Activated T-cell treated with anti-CD3 and anti-CD28 coated beads, Interleukin-2, amount 50 U/mL, for 1 hour (primary cell): ENCODE measurements around the gene RNF157.

Source experiments
- DNase-seq: peaks from one replicate; pipeline ENCODE4 v3.0.0-alpha.2; 2020

The RNF157 gene

DNA sequence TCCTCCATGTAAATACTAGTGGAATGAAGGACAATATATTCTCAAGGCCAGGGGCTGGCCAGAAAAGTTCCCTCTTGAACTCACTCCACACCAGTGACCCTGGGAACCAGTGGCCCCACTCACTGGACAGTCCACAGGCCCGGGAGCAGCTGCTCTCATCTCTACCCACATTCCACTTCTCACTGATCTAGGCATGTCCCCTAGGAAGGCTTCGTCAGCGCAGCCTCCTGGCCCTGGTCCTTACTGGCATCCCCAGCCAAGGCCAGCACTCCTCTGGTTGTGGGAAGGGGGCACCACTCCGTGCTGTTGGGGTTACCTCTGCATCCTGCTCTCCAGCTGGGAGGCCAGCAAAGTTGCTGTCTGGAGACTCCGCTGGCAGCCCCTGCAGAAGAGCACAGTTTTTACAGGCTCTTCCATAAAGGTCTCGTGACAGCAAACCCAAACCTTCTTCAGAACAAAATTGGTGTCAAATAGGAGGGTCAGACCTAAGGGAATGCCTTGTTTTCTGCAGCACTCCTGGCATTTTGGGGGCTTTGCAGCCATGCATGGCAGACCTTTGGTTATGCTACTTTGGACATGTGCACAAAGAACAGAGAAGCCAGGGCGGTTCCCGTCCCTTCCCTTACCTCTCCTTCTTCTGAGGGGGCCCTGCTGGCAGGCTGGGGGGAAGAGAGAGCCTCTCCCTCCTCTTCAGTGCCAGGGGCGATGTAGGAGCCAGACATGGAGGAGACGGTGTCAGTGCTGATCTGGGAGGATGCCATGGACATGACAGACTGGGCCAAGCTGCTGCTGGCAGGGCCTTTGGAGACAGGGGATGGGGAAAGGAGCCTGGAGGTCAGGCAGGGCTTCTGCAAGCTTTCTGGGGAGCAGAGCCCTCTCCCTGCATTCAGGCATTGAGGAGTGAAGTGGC lies 85.1 kb downstream of the RNF157 start:
- DNase-seq, result peak; percentile 14

DNA sequence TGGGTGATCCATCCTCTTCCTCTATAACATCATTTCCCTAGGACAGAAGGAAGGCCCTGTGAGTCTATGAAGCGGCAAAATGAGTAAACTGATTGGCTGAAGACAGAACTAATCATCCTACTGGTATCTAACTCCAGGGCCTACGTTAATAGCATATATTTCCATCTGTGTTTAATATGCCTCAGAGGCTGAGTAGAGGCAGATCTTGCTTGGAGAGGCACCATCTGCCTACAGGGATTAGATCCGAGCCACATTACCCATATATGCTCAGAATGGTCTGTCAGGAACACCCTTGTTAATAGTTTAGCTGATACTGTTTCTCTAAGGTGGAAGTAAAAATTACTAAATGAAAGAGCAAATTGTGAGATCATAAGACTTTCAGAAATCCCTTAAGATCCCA lies 86.0 kb downstream of the RNF157 start:
- no peak for DNase-seq

GRCh38 chr17:76153640-76154039 lies 86.7 kb downstream of the RNF157 start:
- DNase-seq, result no peak

GRCh38 chr17:76153202-76153601 lies 87.1 kb downstream of the RNF157 start:
- DNase-seq, result peak; percentile 13

- peak; percentile 16 for DNase-seq
Observed at GRCh38 chr17:76152591-76152990, 87.7 kb downstream of the RNF157 start.

DNA sequence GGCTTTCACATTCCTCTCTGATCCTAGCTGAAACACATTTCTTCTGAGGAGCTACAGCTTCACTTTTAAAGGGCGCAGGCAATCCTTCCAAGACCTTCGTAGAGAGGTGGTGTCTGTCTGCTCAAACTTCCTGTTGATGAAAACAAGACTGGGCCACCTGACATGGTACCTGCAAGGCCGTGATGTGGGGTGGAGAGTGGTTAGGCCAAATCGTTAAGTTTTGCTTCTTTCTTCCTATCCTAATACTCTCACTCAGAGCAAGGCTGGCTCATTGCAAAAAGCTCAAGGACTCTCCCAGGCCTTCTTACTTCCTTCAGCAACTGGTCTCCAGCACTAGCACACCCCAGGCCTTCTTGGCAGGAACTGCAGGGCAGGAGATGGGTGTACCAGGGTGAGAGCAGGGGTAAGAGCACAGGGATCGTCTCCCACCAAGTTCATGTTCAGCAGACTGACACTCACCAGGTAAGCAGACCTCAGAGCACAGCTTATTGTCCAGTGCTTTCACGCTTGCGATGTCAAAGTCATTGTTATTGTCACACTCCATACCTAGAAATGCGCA lies 88.3 kb downstream of the RNF157 start:
- DNase-seq, result peak; percentile 32

GRCh38 chr17:76150712-76151622 lies 89.3 kb downstream of the RNF157 start:
- DNase-seq, result peak; percentile 12

DNA sequence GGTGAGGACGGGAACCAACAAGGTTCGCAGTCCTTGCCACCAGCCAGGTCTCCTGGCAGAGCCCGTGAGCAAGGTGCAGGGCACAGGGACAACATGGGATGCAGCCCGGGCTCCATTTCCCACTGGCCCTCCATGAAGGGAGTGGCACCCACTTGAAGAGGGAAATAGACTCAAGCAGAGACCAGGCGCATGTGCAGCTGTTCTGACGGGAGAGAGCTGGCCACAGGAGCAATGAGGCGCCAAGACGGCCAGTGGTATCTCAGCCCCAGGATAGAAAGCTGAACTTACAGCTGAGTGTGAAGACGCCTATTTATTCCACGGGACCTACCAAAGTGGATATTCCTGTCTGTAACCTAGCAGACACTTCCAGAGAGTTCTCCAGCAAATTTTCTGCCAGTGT lies 91.1 kb downstream of the RNF157 start:
- DNase-seq, result no peak

GRCh38 chr17:76148015-76148326 lies 92.3 kb downstream of the RNF157 start:
- no peak for DNase-seq

- DNase-seq, result no peak
Observed at GRCh38 chr17:76147211-76148014, 92.9 kb downstream of the RNF157 start.

GRCh38 chr17:76146053-76146851 lies 94.0 kb downstream of the RNF157 start:
- DNase-seq, result no peak

DNA sequence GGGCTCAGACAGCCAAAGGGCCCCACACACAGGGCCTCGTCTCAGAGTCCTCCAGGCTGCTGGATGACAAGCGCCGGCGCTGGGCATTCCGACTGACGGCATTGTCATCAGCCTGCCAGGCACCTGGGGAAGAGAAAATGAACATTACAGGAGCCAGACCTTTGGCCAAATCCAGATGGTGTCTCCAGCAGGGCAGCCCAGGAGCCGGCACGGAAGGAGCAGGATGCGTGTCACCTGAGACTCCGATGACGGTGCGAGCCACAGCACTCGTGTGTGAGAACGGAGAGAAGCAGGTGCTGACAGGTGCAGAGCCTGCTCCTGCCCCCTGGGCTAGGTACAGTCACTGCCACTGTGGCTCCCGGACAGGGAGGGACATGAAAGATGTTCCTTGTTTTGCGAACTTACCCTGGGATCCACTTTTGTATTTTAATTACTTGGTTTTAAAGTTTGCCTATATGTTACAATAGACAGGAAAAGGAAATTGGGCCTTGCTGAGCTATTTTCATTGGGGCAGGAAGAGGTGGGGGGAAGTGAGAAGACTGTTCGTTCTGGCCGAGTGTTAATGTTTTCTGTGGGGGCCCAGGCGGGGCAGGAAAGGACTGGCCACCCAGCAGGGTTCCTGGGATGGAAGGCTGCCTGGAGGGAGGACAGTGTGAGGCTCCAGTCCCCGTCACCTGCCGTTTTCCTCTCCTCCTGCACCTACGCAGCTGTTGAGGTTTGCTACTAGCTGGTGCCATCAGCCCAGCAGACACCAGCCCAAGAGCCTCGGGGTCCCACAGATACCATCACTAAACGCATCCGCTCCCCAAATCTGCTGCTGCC lies 94.9 kb downstream of the RNF157 start:
- peak; percentile 65 for DNase-seq

DNA sequence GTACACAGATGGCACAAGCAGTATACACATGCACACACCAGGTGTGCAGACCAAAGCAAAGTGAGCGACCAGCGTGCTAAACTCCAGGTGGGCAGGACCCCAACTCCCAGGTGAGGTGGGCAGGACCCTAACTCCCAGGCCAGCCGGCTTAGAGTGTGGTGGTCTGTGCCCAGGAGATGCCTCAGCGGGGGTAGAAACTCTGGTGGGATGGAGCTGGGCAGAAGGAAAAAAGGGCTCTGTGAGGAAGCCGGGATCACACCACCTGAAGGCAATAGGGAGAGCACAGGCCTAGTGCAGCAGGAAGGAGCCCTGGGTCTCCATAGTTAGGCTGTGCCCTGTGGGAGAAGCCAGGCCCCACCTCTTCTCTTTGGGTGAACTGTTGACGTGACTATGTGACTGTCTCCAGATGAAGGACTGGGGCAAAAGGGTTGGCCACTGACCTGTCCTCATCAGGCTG lies 97.7 kb downstream of the RNF157 start:
- no peak for DNase-seq

GRCh38 chr17:76142039-76142584 lies 98.2 kb downstream of the RNF157 start:
- DNase-seq, result no peak

DNA sequence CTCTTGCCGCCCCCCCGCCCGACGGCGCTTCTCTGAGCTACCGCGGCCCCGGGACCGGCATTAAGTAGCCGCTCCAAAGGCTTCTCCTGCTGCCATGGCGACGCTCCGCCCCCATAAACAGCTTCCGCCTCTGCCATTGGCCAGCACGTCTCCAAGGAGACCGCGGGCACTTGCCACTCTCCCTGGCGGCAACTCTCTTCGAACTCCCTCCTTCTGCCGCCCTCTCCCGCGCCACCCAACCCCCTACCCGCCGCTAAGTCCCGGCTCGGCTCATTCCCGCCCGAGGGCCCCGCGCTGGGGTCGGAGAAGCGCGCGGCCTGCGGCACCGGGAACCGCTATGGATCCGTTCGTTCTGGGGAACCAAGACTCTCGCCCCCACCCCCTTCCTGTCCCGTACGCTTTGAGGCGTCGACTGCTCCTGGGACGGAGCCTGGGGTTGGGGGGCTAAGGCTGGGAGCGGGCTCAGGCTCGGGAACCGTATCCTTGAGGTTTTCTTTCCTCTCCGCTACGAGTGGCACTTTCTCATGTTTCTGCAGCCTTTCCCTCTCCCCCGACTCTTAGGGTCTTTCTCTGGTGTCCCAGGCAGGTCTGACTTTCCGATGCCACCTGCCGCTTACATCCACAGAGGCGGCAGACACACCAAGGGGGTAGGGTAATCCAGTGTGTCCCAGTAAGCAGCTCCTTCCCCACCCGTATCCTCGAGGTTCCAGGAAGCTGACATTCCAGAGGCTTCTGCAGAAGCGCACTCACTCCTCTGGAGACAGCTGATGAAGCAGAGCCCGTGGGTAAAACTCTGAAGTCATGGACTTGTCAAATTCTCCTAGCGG lies 98.9 kb downstream of the RNF157 start, which contains the start of gene FOXJ1:
Gene FOXJ1 (minus strand): TSS at position 34 of the 827 bp plus-strand sequence. CDS start 850 bp downstream, outside the sequence.
- peak; percentile 96 for DNase-seq

DNA sequence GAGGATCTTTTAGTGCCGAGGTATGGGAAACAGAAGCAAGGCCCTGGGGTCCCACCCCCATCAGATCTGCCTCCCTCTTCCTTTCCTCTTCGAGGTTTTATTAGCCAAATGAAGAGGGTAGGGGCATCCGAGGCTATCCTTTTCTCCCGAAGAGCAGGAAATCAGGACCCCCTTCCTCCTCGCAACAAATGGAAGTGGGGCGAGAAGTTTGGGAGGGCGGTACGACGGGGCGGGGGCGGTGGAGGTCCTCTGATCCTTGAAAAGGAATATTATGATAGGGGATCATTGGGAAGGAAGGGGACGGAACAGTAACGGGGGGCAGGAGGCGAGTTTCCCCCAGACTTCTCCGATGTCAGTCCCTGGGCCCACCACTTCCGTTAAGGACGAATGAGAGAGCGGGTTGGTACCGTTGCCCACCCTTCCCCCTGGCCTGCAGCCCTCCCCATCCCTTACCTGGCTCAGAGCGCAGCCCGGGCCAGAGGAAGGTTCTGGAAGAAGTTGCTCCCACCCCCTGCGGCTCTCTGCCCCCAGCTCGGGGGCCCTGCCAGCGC lies 99.6 kb downstream of the RNF157 start:
- DNase-seq, result no peak

- DNase-seq, result peak; percentile 63
Observed at GRCh38 chr17:76139801-76140660, 100.3 kb downstream of the RNF157 start.
